Mesendoderm (in vitro differentiated cells): Measurements from ENCODE around the gene C1QB.

Experiments
- DNase-seq: peaks from one replicate; pipeline ENCODE4 v3.0.0; 2013
- H2AK5ac ChIP-seq: 2 replicates; pipeline ENCODE4 v1.6.1; 2013; ENCODE audit warnings: low read length, inconsistent platforms
- H2BK120ac ChIP-seq: 2 replicates; pipeline ENCODE4 v1.6.1; 2013; ENCODE audit warnings: low read depth, mild to moderate bottlenecking, low read length, moderate library complexity, mixed read lengths
- H2BK15ac ChIP-seq: replicated peaks from 2 replicates; pipeline ENCODE4 v1.6.1; 2013; ENCODE audit warnings: low read depth, mild to moderate bottlenecking, moderate library complexity
- H2BK5ac ChIP-seq: 2 replicates; pipeline ENCODE4 v1.6.1; 2013; ENCODE audit warnings: low read length, inconsistent platforms
- H3K18ac ChIP-seq: 2 replicates; pipeline ENCODE4 v1.6.1; 2013; ENCODE audit warnings: mild to moderate bottlenecking, low read length, mixed read lengths
- H3K23ac ChIP-seq: one replicate; pipeline ENCODE4 v1.6.1; 2013; ENCODE audit warnings: low read length
- H3K27ac ChIP-seq: 2 replicates; pipeline ENCODE4 v1.5.1; 2013; ENCODE audit warnings: low read depth, mild to moderate bottlenecking, inconsistent platforms, low read length, moderate library complexity
- H3K27me3 ChIP-seq: 2 replicates; pipeline ENCODE4 v1.6.1; 2013; ENCODE audit warnings: low read length, control low read depth, mild to moderate bottlenecking, inconsistent platforms; ENCODE audit not compliant: insufficient read depth, poor library complexity
- H3K36me3 ChIP-seq: 2 replicates; pipeline ENCODE4 v1.6.1; 2013; ENCODE audit warnings: low read length, inconsistent platforms; ENCODE audit not compliant: control insufficient read depth, insufficient read depth
- H3K4ac ChIP-seq: one replicate; pipeline ENCODE4 v1.6.1; 2013; ENCODE audit warnings: low read depth, mild to moderate bottlenecking, low read length, moderate library complexity
- H3K4me1 ChIP-seq: 2 replicates; pipeline ENCODE4 v1.6.1; 2013; ENCODE audit warnings: low read depth, low read length, inconsistent platforms; ENCODE audit not compliant: control insufficient read depth
- H3K4me2 ChIP-seq: 2 replicates; pipeline ENCODE4 v1.6.1; 2013; ENCODE audit warnings: low read length
- H3K4me3 ChIP-seq: 2 replicates; pipeline ENCODE4 v1.5.1; 2013; ENCODE audit warnings: mild to moderate bottlenecking, low read length
- H3K56ac ChIP-seq: one replicate; pipeline ENCODE4 v1.6.1; 2013; ENCODE audit warnings: low read length
- H3K79me1 ChIP-seq: 2 replicates; pipeline ENCODE4 v1.6.1; 2013; ENCODE audit warnings: low read length, inconsistent platforms
- H3K79me2 ChIP-seq: 2 replicates; pipeline ENCODE4 v1.6.1; 2013; ENCODE audit warnings: mild to moderate bottlenecking, low read length; ENCODE audit not compliant: control insufficient read depth, insufficient read depth
- H3K9ac ChIP-seq: 2 replicates; pipeline ENCODE4 v1.6.1; 2013; ENCODE audit warnings: low read length, inconsistent platforms
- H4K5ac ChIP-seq: one replicate; pipeline ENCODE4 v1.6.1; 2013; ENCODE audit warnings: low read length
- H4K8ac ChIP-seq: one replicate; pipeline ENCODE4 v1.6.1; 2013; ENCODE audit warnings: low read depth, mild to moderate bottlenecking, control low read depth, low read length, moderate library complexity
- WGBS: extraction: QIAGEN DNeasy Blood & Tissue Kit; methylation state at CpG from one replicate; pipeline ENCODE4 v1.1.7; 2013; ENCODE audit warnings: low lambda C conversion rate, missing lambda C conversion rate; ENCODE audit not compliant: insufficient coverage; ENCODE audit errors: extremely low coverage; 5-methylcytosine and 5-hydroxymethylcytosine counted together

Gene C1QB

GRCh38 chr1:22636353-22636752 lies 16.7 kb upstream of the C1QB start, which contains the start of gene C1QA:
TSS of gene C1QA (plus strand) at chr1:22636628. CDS start at chr1:22637617, 989 bp downstream.
- Histone ChIP-seq H3K79me2 (no peaks in the 10 kb centered on the region), H3K4me2 (no peak within 1 kb of the TSS), H3K27me3 (no peaks in the 10 kb centered on the region), H2BK5ac (no peak within 1 kb of the TSS), H3K36me3 (no peaks in the 10 kb centered on the region), H3K56ac (no peak within 1 kb of the TSS), H3K18ac (no peak within 1 kb of the TSS), H3K27ac (no peak within 1 kb of the TSS), H3K4me3 (no peak within 1 kb of the TSS), H3K4ac (no peak within 1 kb of the TSS), H2BK120ac (no peak within 1 kb of the TSS), H4K5ac (no peak within 1 kb of the TSS), H2AK5ac (no peak within 1 kb of the TSS), H2BK15ac (no peak within 1 kb of the TSS), H3K79me1 (no peaks in the 10 kb centered on the region), H3K23ac (no peak within 1 kb of the TSS), H3K4me1 (no peaks in the 10 kb centered on the region), H4K8ac (no peak within 1 kb of the TSS), H3K9ac (no peak within 1 kb of the TSS)
- no CpG with 5 or more reads among the region's 5 CpGs for WGBS
- no peak for DNase-seq

- WGBS = no CpG with 5 or more reads among the region's 6 CpGs
- Histone ChIP-seq H3K79me2 (no peaks in the 10 kb centered on the region), H3K9ac (no peak overlapping the region), H2AK5ac (no peak overlapping the region), H3K4me3 (no peak overlapping the region), H3K27ac (no peak overlapping the region), H3K18ac (no peak overlapping the region), H2BK120ac (no peak overlapping the region), H2BK15ac (no peak overlapping the region), H4K8ac (no peak overlapping the region), H2BK5ac (no peak overlapping the region), H3K4me1 (no peaks in the 10 kb centered on the region), H3K27me3 (no peaks in the 10 kb centered on the region), H3K23ac (no peak overlapping the region), H3K4ac (no peak overlapping the region), H3K79me1 (no peaks in the 10 kb centered on the region), H4K5ac (no peak overlapping the region), H3K4me2 (no peak overlapping the region), H3K36me3 (no peaks in the 10 kb centered on the region), H3K56ac (no peak overlapping the region)
- DNase-seq = no peak
These were observed 16.1 kb upstream of the C1QB start for GRCh38 chr1:22636927-22637326.

GRCh38 chr1:22637907-22638445 lies 15.1 kb upstream of the C1QB start:
- Histone ChIP-seq H3K23ac (no peak overlapping the region), H3K4me3 (no peak overlapping the region), H3K18ac (no peak overlapping the region), H3K4ac (no peak overlapping the region), H3K56ac (no peak overlapping the region), H3K27ac (no peak overlapping the region), H4K5ac (no peak overlapping the region), H4K8ac (no peak overlapping the region), H3K79me2 (no peaks in the 10 kb centered on the region), H3K4me1 (no peaks in the 10 kb centered on the region), H3K27me3 (no peaks in the 10 kb centered on the region), H2AK5ac (no peak overlapping the region), H2BK5ac (no peak overlapping the region), H3K9ac (no peak overlapping the region), H2BK15ac (no peak overlapping the region), H3K36me3 (no peaks in the 10 kb centered on the region), H3K79me1 (no peaks in the 10 kb centered on the region), H3K4me2 (no peak overlapping the region), H2BK120ac (no peak overlapping the region)
- no CpG with 5 or more reads among the region's 3 CpGs for WGBS
- DNase-seq = no peak

- no peaks in the 10 kb centered on the region for H3K79me2 ChIP-seq
These were observed 14.4 kb upstream of the C1QB start for GRCh38 chr1:22638476-22639234.

GRCh38 chr1:22639286-22639685 lies 13.8 kb upstream of the C1QB start:
- H2BK120ac ChIP-seq = no peak overlapping the region
- H2AK5ac ChIP-seq = no peak overlapping the region
- H3K9ac ChIP-seq = no peak overlapping the region
- no peak overlapping the region for H3K4me3 ChIP-seq
- no peaks in the 10 kb centered on the region for H3K36me3 ChIP-seq
- no CpG with 5 or more reads among the region's 8 CpGs for WGBS
- no peak overlapping the region for H4K8ac ChIP-seq
- H2BK5ac ChIP-seq = no peak overlapping the region
- DNase-seq = peak; percentile 89
- H3K18ac ChIP-seq = no peak overlapping the region
- H3K23ac ChIP-seq = no peak overlapping the region
- H3K79me2 ChIP-seq = no peaks in the 10 kb centered on the region
- H3K4ac ChIP-seq = no peak overlapping the region
- H3K4me2 ChIP-seq = no peak overlapping the region
- H3K79me1 ChIP-seq = no peaks in the 10 kb centered on the region
- no peaks in the 10 kb centered on the region for H3K27me3 ChIP-seq
- H4K5ac ChIP-seq = no peak overlapping the region
- no peak overlapping the region for H2BK15ac ChIP-seq
- no peaks in the 10 kb centered on the region for H3K4me1 ChIP-seq
- H3K56ac ChIP-seq = peak overlapping the region; percentile 70
- H3K27ac ChIP-seq = no peak overlapping the region

More at GRCh38 chr1:22638476-22639234, 14.4 kb upstream of the C1QB start:
- Histone ChIP-seq H3K4me3 (no peak overlapping the region), H3K56ac (no peak overlapping the region), H2BK5ac (no peak overlapping the region), H3K4me2 (no peak overlapping the region), H3K79me1 (no peaks in the 10 kb centered on the region), H3K27me3 (no peaks in the 10 kb centered on the region), H2BK120ac (no peak overlapping the region), H4K8ac (no peak overlapping the region), H3K36me3 (no peaks in the 10 kb centered on the region), H4K5ac (no peak overlapping the region), H3K4ac (no peak overlapping the region), H3K23ac (no peak overlapping the region), H3K9ac (no peak overlapping the region), H2BK15ac (no peak overlapping the region), H3K27ac (no peak overlapping the region), H3K4me1 (no peaks in the 10 kb centered on the region), H3K18ac (no peak overlapping the region), H2AK5ac (no peak overlapping the region)
- WGBS = no CpG with 5 or more reads among the region's 23 CpGs
- DNase-seq = no peak
